ENCODE measurements around the gene SLC25A11.

GRCh38 chr17:4973256-4974114 is 33.6 kb upstream of the SLC25A11 start:
- TF ChIP-seq CTCF (IDR thresholded peaks at IDR 0.05) = no peak
- no peak for TF ChIP-seq POLR2AphosphoS5 (IDR thresholded peaks at IDR 0.05; ENCODE audit: insufficient read depth in 1 of 2, low read depth in 1 of 2)

Data from vagina (tissue), 2 donors.